Measurements from ENCODE around the gene SPTBN4.
"Not testable (repeated sequence)": the region's sequence is repeated elsewhere in the genome, so short reads cannot be mapped to it uniquely, and the experiment has no call there.

The SPTBN4 gene

GRCh38 chr19:40465557-40466218 lies 1.1 kb upstream of the SPTBN4 start, which contains the start of gene BLVRB:
Gene BLVRB, minus strand, starts transcription at chr19:40465745. Its CDS starts 57 bp downstream, at chr19:40465688.
- DNase-seq: peak; percentile 96 to 99 (median 98)

GRCh38 chr19:40466219-40466984 lies 399 bp upstream of the SPTBN4 start:
- peak in 1 of 3 experiments; percentile 26 for DNase-seq

GRCh38 chr19:40469011-40469410 lies 2.2 kb downstream of the SPTBN4 start:
- no peak for DNase-seq

- DNase-seq: no peak
Observed at GRCh38 chr19:40471111-40471510, 4.3 kb downstream of the SPTBN4 start.

- no peak for DNase-seq
Observed at GRCh38 chr19:40472516-40472915, 5.7 kb downstream of the SPTBN4 start.

GRCh38 chr19:40474737-40475136 lies 7.9 kb downstream of the SPTBN4 start:
- DNase-seq: no peak

GRCh38 chr19:40475878-40476644 lies 9.3 kb downstream of the SPTBN4 start:
- DNase-seq: not testable (repeated sequence)

- no peak for DNase-seq
Observed at GRCh38 chr19:40486017-40486416, 19.2 kb downstream of the SPTBN4 start.

- DNase-seq: no peak
Observed at GRCh38 chr19:40489882-40490230, 23.1 kb downstream of the SPTBN4 start.

- no peak for DNase-seq
Observed at GRCh38 chr19:40492274-40492673, 25.5 kb downstream of the SPTBN4 start.

- DNase-seq: no peak
Observed at GRCh38 chr19:40493778-40494177, 27.0 kb downstream of the SPTBN4 start.

GRCh38 chr19:40494191-40494838 lies 27.5 kb downstream of the SPTBN4 start:
- DNase-seq: no peak

- DNase-seq: no peak
Observed at GRCh38 chr19:40497214-40497613, 30.4 kb downstream of the SPTBN4 start.

- DNase-seq: no peak
Observed at GRCh38 chr19:40499320-40499719, 32.5 kb downstream of the SPTBN4 start.

GRCh38 chr19:40500678-40501530 lies 34.1 kb downstream of the SPTBN4 start:
- not testable (repeated sequence) for DNase-seq

- DNase-seq: no peak
Observed at GRCh38 chr19:40501599-40501998, 34.8 kb downstream of the SPTBN4 start.

GRCh38 chr19:40502081-40502480 lies 35.3 kb downstream of the SPTBN4 start:
- DNase-seq: no peak

GRCh38 chr19:40502647-40503319 lies 36.0 kb downstream of the SPTBN4 start:
- peak in 2 of 3 experiments; percentile 42 to 50 for DNase-seq

- DNase-seq: peak; percentile 59 to 86 (median 63)
Observed at GRCh38 chr19:40503320-40503695, 36.5 kb downstream of the SPTBN4 start.

- no peak for DNase-seq
Observed at GRCh38 chr19:40506099-40506498, 39.3 kb downstream of the SPTBN4 start.

- no peak for DNase-seq
Observed at GRCh38 chr19:40507892-40508291, 41.1 kb downstream of the SPTBN4 start.

All from NCI-H1417 (cell line).